ENCODE data around the gene CABYR.

GRCh38 chr18:24111936-24112335, 26.9 kb upstream of the CABYR start:
- no peak for TF ChIP-seq POLR2A (IDR thresholded peaks at IDR 0.05; ENCODE audit: low read depth)
- no peak for TF ChIP-seq CTCF (IDR thresholded peaks at IDR 0.05)
- TF ChIP-seq POLR2AphosphoS5 (IDR thresholded peaks at IDR 0.05): no peak
